SIG-M5 treated with dmso at 0.1 percent for 504 hours (cell line): ENCODE measurements around the gene INHBB.
"Not testable (repeated sequence)": the region's sequence is repeated elsewhere in the genome, so short reads cannot be mapped to it uniquely, and the experiment has no call there.

ENCODE experiments used
- DNase-seq: peaks from one replicate; lab custom pipeline; 2025; ENCODE audit not compliant: unreplicated experiment; lab: John Stamatoyannopoulos, UW

INHBB gene

DNA sequence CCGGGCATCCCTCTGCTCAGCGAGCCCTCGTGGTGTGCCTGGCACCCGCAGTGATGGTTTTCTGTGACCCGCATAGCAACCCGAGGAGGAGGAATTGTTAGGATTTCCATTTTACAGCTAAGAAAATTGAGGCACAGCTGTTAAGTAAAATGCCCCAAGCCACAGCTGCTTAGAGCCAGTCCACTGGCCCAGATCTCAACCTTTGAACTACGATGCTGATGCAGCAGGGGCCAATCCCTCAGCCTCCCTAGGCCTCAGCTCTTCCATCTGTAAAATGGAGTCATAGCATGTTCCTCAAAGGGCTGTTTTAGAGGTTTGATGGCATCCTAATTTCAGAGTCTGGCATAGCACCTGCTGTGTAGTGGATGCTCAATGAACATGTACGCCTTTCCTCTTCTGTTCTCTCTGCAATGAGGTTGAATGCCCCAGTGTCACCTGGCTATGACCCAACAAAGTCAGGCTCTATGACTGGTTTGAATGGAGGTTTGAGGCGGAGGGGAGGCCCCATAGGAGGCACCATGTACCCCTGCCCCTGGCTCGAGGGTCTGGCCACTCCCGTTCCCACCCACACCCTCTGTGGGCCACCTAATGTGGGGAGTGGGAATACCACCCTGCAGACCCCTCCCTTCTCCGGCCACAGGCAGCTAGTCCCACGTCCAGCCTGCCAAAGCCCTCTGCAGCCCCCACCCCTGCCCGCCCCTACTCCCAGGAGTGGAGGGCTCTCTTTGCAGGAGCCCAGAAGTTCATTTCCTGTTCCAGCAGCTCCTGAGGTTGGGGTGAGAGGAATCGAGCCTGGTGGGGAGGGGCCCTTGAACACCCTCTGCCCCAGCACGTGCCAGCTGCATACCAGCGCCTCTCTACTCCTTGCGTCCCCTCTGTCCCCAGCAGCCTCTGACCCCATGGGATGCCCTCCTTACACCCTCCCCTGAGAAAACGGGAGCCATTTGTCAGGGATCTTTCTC, 31.0 kb downstream of the INHBB start:
- no peak for DNase-seq

DNA sequence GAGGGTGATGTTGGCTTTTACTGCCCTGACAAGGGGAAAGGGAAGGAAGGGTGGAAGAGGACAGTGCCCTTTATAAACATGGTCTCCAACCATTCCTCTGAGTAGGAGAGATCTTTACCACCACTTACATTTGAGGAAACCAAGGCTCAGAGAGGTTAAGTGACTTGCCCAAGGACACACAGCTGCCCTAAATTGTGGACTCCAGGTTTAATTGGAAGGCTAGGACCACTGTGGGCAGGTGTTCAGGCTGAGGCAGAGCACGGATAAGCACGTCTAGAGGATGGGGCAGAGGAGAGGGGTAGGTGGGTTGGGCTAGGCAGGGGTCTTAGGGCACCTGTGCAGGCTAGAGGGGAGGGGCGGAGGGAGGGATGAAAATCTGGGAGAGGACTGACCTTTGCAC, 32.7 kb downstream of the INHBB start:
- DNase-seq: no peak

DNA sequence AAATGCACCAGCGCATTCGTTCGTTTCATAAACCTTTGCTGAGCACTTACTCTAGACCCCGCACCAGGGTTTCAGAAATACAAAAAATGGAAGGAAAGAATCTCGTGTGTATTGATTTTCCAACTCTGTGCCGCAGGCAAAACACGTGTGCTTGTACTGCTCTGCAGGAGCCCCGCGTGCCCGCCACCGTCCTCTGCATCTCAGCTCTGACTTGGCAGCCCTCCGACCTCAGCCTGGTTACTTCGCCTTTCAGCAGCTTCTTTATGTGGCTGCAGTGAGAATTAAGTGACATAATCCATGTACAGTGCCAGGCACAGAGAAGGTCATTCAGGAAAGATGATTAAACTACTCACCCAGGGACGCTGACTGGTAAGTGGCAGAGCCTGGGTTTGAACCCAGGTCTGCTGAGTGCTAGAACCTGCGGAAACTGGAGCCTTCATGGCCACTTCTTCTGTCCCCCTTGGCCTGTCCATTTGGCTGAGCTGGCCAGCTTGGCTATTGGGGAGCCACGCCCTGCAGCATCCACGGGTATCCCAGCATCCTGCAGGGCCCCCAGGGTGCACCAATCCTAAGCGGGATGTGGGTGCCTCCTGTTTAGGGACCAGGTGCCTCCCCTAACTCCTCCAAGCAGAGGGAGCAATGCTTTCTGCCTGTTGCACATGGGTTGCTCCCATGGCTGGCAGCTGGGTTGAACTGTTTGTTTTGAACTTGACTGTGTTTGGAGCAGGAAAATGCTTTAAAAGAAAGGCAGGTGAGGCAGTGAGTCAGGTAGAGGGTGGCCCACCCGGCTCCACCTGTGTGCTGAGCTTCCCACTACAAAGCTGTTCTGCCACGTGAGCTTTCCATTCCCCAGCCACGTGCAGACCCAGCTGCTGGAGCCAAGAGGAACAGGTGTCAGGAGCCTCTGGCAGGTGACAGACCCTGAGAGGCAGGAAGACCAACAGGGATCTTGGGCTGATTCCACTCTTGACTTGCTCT, 34.3 kb downstream of the INHBB start:
- no peak for DNase-seq

DNA sequence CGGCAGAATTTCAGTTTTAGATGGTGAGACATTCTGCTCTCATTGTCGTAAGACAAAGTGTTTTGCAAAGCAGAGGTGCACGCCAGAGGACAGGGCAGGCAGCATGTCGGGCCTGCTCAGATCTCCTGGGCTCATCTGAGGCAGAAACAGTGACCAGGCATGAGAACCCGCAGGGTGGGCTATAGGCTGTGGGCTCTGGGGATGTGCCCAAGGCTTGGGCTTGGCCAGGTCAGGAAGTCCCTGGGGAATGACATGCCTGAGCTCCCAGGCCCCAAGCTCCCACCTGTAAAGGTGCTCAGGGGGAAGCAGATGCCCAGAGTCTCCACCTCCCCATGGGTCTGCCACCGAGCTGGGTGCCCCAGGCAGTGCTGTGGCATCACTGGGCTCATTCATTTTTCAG, 35.3 kb downstream of the INHBB start:
- DNase-seq: no peak

DNA sequence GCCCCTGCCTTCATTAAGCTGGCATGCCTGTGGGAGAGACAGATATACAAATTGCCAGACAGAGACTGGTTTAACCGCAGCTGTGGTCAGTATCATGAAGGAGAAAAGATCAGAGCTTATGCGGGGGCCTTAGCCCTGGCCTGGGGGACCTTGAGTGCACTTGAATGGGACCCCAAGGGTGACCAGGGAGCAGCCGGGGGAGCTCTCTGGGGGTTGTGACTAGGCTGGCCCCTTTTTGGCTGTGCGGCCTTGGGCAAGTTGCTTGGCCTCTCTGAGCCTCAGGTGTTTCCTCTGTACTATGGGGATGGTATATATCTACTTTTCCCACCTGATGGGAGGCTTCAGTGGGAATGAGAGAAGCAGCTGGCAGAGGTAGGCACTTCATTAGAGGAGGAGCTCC, 35.7 kb downstream of the INHBB start:
- no peak for DNase-seq

DNA sequence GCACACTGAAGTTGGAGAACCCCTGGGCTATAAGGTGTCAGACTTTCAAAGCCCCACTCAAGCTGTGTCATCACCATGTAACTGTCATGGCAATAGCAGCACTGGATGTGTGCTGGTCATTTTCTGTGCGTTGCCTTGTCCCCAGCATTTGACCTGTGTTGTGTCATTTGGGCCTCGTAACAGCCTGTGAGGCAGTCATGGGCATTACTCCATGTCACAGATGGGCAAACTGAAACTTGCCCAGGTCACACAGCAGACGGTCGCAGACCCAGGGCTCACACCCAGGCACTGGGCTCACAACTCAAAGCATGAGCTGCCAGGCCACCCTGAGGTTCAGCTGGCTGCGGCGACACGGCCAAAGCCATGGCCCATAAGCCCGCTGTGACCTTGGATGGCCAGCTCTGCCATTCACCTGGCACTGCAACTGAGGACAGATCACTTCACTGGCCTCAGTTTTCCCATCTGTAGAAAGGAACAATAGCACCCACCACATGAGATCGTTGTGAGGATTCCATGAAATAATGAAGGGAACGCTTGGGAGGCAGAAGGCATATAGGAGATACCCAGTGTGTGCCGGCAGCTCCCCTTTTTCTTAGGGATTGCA, 36.7 kb downstream of the INHBB start:
- DNase-seq: no peak

DNA sequence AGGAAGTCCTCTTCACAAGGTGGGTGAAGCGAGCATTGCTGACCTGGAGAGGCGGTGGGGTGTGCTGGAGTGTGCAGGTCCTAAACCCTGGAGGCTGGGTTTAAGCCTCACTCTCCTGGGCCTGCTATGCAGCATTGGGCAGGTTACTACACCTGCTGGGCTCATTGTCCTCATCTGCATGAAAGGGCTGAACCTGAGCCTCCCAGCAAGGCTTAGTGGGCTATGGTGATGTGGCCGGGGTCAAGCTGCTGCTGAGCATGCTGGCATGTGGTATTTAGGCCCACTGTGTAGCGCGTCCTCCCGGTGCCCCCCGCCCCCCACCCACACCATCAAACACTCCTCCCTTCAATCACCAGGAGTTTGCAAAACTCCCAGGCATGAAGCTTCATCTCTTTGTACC, 37.3 kb downstream of the INHBB start:
- DNase-seq: no peak

DNA sequence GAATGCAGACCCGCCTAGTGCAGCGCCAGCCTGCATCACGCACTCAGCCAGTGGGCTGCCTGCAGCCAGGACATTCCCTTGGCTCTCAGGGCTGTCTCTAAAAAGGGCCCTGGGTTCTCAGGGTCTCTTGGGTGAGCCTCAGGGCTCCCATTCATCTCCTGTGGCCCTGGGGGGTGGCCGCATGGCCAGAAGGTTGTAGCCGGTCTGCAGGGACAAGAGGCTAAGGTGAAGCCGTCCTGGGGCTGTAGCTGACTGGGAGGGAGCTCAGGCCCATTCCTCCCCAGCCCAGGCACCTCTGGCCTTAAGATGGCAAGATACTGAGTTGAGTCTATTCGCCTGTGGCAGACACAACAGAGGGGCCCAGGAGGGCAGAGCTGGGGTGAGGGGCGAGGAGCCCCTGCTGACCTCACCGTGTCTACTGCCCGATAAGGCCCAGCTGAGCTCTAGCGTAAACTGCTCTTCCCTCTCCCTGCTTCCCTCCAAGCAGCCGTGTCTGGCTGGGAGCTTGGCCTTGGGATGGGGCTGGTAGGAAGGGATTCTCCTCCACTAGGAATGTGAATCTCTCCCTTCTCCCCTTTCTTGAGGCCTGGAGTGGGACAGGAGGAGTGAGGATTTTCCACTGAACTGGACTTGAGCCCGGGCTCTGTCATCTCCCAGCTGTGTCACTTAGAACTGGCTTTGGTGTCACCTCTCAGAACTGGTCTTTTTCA, 37.9 kb downstream of the INHBB start:
- DNase-seq: no peak

DNA sequence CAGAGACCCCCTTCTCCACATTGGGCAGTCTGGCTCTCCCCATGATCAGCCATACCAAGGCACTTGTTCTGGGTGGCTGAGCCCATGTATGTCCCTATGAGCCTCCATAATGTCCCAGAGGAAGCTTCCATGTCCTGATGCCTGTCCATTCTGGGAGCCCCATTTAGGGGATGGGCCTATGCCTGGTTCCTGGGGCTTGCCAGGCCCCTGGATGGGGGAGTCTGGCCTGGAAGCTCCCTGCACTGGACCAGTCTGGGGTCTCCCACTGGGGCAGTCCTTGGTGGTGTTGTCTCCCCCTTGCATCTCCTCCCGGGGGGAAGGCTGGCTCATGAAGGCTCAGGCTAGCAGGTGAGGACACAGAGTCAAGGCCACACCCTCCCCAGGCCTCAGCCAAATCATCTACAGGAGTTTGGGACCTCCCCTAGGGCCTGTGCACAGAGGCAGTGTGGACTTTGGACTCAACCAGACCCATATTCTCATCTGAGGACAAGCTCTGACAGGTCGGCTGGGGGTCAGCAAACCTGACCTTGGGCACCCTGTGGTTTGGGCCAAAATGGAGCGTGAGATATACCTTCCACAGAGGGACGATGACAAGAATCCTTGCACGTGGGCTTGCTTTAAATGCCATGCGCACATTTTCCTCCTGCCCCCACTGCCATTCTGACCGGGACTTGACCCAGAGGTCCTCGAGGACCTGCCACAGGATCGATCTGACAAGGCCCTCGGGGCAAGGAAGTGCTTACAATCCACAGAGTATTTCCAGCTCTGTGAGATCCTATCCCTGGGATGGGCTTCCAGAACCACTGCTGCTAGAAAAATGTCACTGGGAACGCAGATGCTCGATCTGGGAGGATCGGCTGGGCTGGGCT, 38.8 kb downstream of the INHBB start:
- DNase-seq: no peak

DNA sequence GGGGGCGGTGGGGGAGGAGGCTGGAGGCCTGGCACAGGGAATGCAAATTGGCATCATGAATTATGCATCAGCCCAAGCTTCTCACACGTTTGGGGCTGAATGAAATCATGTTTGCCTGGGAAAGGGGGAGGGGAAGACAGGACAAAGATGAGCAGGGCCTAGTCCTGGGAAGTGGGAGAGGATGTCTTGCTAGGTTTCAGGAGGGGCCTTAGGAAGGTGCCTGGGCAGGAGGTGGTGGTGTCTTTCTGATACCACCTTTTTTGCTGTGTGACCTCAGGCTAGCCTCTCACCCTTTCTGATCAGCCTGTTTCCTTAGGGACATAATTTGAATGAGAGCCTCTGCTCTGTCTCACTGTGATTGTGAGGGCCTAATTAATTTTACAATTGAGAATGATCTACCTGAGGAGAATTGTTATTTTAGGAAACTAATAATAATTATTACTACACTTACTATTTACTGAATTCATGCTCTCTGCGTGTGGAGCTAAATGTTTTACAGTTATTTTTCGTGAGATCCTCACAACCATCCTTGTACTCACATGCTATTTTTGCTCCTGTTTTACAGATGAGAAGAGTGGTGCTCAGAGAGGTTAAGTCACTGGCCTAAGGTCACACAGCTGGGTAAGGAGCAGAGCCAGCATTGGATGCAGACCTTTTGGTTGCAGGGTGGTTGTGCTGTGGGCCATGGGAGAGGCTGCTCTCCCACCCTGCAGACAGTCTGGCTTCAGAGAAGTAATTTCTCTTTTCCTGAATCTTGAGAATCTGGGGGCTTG, 39.6 kb downstream of the INHBB start:
- DNase-seq: no peak

DNA sequence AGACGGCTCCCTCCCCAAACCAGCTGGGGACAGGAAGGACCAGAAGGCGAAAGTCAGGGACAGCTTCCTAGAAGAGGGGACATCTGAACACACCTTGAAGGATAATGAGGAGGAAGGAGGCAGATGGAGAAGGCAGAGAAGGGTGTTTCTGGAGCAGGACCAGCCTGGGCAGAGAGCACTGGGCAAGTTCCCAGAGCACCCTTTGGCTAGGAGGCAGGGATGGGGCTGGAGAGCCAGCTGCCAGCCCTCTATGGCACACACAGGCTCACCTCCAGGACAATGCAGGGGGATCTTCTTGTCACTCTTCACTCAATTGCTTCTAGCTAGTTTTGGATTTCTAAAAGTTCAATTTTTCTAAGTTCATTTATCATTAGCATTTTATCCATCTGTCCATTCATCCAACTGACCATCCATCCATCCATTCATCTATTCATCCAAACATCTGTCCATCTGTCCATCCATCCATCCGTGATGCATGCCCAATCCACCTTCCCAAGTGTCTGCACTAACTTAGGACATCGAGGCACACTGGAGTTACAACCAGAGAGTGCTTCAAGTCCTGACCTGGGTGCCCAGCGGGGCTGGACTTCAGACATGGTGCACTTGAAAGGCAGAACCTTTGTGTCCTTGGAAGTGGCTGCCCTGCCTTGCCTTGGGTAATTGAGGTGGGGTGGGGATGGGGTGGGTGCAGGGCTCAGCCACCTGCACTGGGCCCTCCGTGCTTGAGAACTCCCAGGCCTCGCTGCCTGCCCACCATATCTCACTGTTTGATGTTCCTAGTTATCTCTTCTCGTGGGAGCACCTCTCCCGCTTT, 42.5 kb downstream of the INHBB start:
- DNase-seq: no peak

DNA sequence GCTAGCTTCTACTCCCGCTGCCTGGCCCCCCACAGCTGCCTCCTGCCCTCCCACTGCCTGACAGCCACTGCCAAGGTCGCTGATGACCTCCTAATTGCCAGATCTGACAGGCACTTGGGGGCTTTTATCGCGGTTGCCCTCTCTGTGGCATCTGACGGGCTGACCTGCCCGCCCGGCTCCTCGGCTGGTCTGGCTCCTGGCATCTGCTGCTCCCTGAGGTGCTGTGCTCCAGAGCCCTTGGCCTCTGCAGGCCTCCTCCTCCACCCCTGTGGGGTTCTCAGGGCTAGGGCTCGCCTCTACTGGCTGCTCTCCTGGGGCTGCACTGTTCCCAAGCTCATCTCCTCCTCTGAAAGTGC, 43.1 kb downstream of the INHBB start:
- DNase-seq: no peak

DNA sequence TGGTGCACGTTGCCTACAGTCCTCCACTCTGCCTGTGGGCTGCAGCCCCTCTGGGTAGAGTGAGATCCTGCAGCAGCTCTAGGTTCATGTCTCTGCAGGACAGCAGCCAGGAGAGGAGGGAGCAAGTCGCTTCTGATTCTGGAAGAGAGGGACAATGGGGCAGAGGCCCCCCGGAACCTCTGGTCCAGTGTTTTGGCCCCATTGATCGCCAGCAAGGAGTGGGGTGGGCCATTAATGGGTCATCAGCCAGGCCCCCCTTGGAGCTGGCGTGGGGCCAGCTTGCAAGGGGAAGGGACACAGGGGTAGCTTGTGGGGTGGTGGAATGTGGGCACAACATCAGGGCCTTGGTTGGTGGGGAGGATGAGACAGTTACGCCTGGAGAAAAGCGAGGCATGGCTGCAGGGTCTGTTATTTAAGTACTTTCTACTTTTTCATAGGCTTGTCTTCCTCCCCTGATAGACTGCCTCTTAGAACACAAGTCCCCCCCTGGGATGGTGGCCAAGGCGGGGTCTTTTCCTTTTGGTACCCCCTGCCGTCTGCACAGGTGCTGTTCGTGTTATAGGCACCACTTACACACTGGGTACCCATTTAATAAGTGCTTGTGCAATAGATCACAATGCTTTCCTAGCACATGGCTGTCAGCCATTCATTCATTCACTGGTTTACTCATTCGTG, 44.6 kb downstream of the INHBB start:
- no peak for DNase-seq

DNA sequence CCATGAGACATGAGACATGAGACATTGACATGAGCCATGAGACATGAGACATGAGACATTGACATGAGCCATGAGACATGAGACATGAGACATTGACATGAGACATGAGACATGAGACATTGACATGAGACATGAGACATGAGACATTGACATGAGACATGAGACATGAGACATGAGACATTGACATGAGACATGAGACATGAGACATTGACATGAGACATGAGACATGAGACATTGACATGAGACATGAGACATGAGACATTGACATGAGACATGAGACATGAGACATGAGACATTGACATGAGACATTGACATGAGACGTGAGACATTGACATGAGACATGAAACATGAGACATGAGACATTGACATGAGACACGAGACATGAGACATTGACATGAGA, 45.4 kb downstream of the INHBB start:
- DNase-seq: not testable (repeated sequence)

DNA sequence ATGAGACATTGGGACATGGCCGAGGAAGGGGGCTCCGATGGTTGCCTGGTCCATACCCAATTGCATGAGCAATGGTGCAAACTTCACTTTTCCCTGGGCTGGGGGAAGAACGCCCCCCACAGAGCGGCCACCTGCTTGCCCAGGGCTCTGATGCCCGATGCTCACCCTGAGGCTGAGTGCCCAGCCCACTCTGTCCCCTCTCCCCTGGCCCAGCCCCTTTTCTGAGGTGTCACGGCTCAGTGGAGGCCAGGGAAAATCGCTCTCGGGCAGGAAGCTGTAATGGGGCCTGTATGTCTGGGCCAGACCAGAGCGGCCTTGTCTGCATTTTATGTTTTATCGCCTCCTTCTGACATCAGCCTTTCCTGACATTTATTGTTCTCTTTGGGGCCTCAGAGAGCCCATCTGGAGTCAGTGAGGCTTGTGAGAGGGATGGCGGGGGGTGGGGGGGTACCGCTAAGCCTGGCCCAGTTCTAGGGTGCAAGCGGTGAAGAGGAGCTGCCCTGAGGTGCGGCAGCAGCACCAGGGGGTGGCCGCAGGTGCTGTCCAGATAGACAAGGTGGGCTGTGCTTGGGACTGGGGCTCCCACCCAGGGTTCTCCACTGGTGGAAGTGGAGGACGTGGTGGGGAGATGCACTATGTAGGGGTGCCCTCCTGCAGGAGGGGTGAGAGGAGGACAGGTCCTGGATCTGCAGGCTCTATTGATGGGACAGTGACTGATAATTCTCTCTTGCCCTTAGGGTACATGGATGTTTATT, 46.2 kb downstream of the INHBB start:
- no peak for DNase-seq

DNA sequence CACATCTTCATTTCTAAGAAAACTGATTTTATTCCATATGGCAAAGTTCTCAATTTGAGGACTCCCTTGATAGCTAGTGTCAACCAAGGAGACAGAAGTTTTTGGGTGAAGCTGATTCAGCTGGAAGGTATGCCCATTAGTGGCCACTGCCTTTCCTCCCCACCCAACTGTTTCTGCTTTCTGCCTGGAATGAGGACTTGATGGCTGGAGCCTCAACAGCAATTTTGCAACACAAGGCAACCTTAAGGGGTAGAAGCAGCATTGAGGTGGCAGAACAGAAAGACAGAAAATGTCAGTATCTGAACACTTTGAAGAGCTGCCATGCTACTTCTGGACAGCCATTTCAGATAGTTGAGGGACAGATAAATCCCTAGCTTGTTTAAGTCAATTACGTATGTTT, 47.0 kb downstream of the INHBB start:
- no peak for DNase-seq

DNA sequence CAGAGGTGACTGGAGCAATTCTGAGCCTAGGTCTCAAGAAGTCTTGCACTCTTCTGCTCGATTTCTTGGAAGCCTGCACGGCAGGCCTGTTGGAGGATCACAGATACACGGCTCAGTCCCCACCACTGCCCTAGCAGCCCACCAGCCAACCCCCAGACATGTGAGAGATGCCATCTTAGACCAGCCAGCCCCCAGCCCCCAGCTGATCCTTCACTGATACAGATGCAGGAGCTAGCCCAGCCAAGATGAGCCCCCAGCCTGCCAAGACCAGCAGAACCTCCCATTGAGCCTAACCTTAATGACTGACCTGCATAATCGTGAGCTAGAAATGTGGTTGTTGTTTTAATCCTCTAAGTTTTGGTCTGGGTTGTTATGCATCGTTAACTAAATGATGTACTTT, 47.5 kb downstream of the INHBB start:
- no peak for DNase-seq
